WTC11 (cell line): Measurements from ENCODE around the gene PRPF6. TPM values are rescaled to one million over a fixed set of nuclear protein-coding genes. Genes with fewer than 3 reads are reported as not detected.

Experiments used
- ATAC-seq: fragments of 200-7000 bp; cut with Tn5 transposase; 2 replicates; pipeline ENCODE4 v1.10.0; 2021; ENCODE audit warnings: mild to moderate bottlenecking, moderate library complexity
- CTCF ChIA-PET: fragments of 300-600 bp; sonication (Branson Sonifier 250); formaldehyde crosslinking; loops from one replicate; lab custom pipeline; 2021; ENCODE audit warnings: antibody characterized with exemption; lab: Charles Lee
- POLR2A ChIA-PET: fragments of 350-600 bp; sonication (Branson Sonifier 250); formaldehyde crosslinking; loops from one replicate; lab custom pipeline; 2021; ENCODE audit warnings: antibody characterized with exemption; lab: Charles Lee
- DNase-seq: peaks from one replicate; pipeline ENCODE4 v3.0.0; 2021; ENCODE audit warnings: low spot score
- H3K27ac Mint-ChIP-seq: 2 replicates; pipeline ENCODE4 v1.8.0; 2021; ENCODE audit warnings: mixed read lengths
- H3K27me3 Mint-ChIP-seq: 2 replicates; pipeline ENCODE4 v1.8.0; 2021; ENCODE audit warnings: low read depth, mild to moderate bottlenecking, moderate library complexity, mixed read lengths
- H3K36me3 Mint-ChIP-seq: 2 replicates; pipeline ENCODE4 v1.8.0; 2021; ENCODE audit warnings: mixed read lengths
- H3K4me1 Mint-ChIP-seq: 2 replicates; pipeline ENCODE4 v1.8.0; 2022; ENCODE audit warnings: mixed read lengths
- H3K4me3 Mint-ChIP-seq: 2 replicates; pipeline ENCODE4 v1.8.0; 2021; ENCODE audit warnings: mild to moderate bottlenecking, moderate library complexity, mixed read lengths
- H3K9me3 Mint-ChIP-seq: 2 replicates; pipeline ENCODE4 v1.8.0; 2021; ENCODE audit warnings: mixed read lengths
- ATF1 ChIP-seq: sonication (generic); formaldehyde crosslinking; IDR thresholded peaks from 2 replicates; pipeline ENCODE4 v1.8.1; 2023; ENCODE audit warnings: mild to moderate bottlenecking, moderate library complexity, missing genetic modification reagents
- CBFB ChIP-seq: sonication (generic); formaldehyde crosslinking; IDR thresholded peaks from 2 replicates; pipeline ENCODE4 v1.8.1; 2022; ENCODE audit warnings: mild to moderate bottlenecking, low read depth, missing genetic modification reagents
- FOXJ3 ChIP-seq: sonication (generic); formaldehyde crosslinking; IDR thresholded peaks from 2 replicates; pipeline ENCODE4 v1.9.0; 2021; ENCODE audit warnings: missing genetic modification reagents, mild to moderate bottlenecking, borderline replicate concordance
- FOXK1 ChIP-seq: sonication (generic); formaldehyde crosslinking; IDR thresholded peaks from 2 replicates; pipeline ENCODE4 v1.8.0; 2022; ENCODE audit warnings: mild to moderate bottlenecking, moderate library complexity, missing genetic modification reagents
- FOXP1 ChIP-seq: sonication (generic); formaldehyde crosslinking; IDR thresholded peaks from 2 replicates; pipeline ENCODE4 v1.8.0; 2022; ENCODE audit warnings: missing genetic modification reagents, mild to moderate bottlenecking, moderate library complexity, borderline replicate concordance
- GTF2I ChIP-seq: fragments of 250-450 bp; sonication (Bioruptor Pico); conservative IDR thresholded peaks from 2 replicates; pipeline ENCODE4 v1.4.0; 2021; ENCODE audit warnings: mild to moderate bottlenecking
- JAZF1 ChIP-seq: fragments of 250-450 bp; sonication (Bioruptor Pico); IDR thresholded peaks from 2 replicates; pipeline ENCODE4 v1.9.0; 2021; ENCODE audit warnings: moderate library complexity, mild to moderate bottlenecking, inconsistent platforms
- NFE2L1 ChIP-seq: sonication (generic); formaldehyde crosslinking; IDR thresholded peaks from 2 replicates; pipeline ENCODE4 v1.8.1; 2023; ENCODE audit warnings: missing genetic modification reagents
- NFYB ChIP-seq: sonication (generic); formaldehyde crosslinking; conservative IDR thresholded peaks from 2 replicates; pipeline ENCODE4 v1.8.0; 2022; ENCODE audit warnings: low read depth, missing genetic modification reagents
- NR1H2 ChIP-seq: sonication (generic); formaldehyde crosslinking; IDR thresholded peaks from 2 replicates; pipeline ENCODE4 v1.9.0; 2021; ENCODE audit warnings: mild to moderate bottlenecking, moderate library complexity, missing genetic modification reagents
- NR2C2 ChIP-seq: sonication (generic); formaldehyde crosslinking; IDR thresholded peaks from 2 replicates; pipeline ENCODE4 v1.8.0; 2022; ENCODE audit warnings: mild to moderate bottlenecking, missing genetic modification reagents
- SP1 ChIP-seq: sonication (generic); formaldehyde crosslinking; conservative IDR thresholded peaks from 2 replicates; pipeline ENCODE4 v1.8.1; 2022; ENCODE audit warnings: missing genetic modification reagents
- TCF7 ChIP-seq: sonication (generic); formaldehyde crosslinking; IDR thresholded peaks from 2 replicates; pipeline ENCODE4 v1.8.0; 2022; ENCODE audit warnings: mild to moderate bottlenecking, low read depth, missing genetic modification reagents, moderate library complexity
- TEAD1 ChIP-seq: sonication (generic); formaldehyde crosslinking; IDR thresholded peaks from 2 replicates; pipeline ENCODE4 v1.8.0; 2022; ENCODE audit warnings: mild to moderate bottlenecking, missing genetic modification reagents
- ZNF232 ChIP-seq: sonication (generic); formaldehyde crosslinking; IDR thresholded peaks from 2 replicates; pipeline ENCODE4 v1.8.0; 2022; ENCODE audit warnings: mild to moderate bottlenecking, missing genetic modification reagents
- ZNF671 ChIP-seq: fragments of 250-450 bp; sonication (Bioruptor Pico); IDR thresholded peaks from 2 replicates; pipeline ENCODE4 v1.8.0; 2021; ENCODE audit warnings: mild to moderate bottlenecking
- total RNA-seq: library from RNA; stranded (reverse); gene quantifications from 3 replicates; pipeline ENCODE4 v1.2.3, GENCODE V29; 2021
- TF ChIP-seq, protein P1 (sequence below): sonication (generic); formaldehyde crosslinking; IDR thresholded peaks from 2 replicates; pipeline ENCODE4 v1.8.0; 2023; ENCODE audit warnings: mild to moderate bottlenecking, missing genetic modification reagents
- TF ChIP-seq, protein P2 (sequence below): fragments of 250-450 bp; sonication (Bioruptor Pico); IDR thresholded peaks from 2 replicates; pipeline ENCODE4 v1.9.0; 2021; ENCODE audit warnings: mild to moderate bottlenecking
- TF ChIP-seq, protein P3 (sequence below): sonication (generic); formaldehyde crosslinking; IDR thresholded peaks from 2 replicates; pipeline ENCODE4 v1.8.1; 2023; ENCODE audit warnings: mild to moderate bottlenecking, missing genetic modification reagents, borderline replicate concordance
- TF ChIP-seq, protein P4 (sequence below): fragments of 200-600 bp; IDR thresholded peaks from 2 replicates; pipeline ENCODE4 v1.8.0; 2022; ENCODE audit warnings: antibody characterized with exemption
- TF ChIP-seq, protein P5 (sequence below): sonication (generic); formaldehyde crosslinking; IDR thresholded peaks from 2 replicates; pipeline ENCODE4 v1.8.0; 2023; ENCODE audit warnings: missing genetic modification reagents

Gene PRPF6
- total RNA-seq, 1 experiment from 2014 or later = 79.4 TPM

DNA sequence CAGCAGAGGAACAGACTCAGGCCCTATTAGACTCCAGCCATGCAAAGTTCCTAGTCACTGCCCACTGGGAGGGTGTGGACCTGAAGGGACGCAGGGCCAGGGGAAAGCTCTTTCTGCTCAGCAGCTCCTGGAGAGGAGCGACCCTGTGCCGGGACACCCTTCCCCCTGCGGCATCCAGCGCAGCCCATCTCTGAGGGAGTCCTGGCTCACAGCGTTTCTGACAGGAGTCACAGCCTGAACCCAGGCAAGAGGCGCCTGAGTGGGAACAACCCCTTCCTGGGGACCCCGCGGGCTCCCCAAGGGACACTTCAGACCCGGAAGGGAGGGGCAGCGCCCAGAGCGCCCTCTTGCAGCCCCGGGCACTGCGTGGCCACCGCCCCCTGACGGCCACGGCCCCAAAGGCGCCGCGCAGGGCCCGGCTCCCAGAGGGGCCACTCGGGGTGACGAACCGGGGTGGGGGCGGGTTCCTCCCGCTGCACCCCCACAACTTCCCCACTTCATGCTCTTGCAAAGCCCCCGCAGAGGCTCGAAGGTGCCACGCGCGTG, 25.6 kb upstream of the PRPF6 start:
- POLR2A ChIA-PET = interaction anchor here (0.7 kb wide), 1 partner anchor 115 kb away, joined by 3 read pairs; no protein-coding TSS in a partner anchor
- peak; percentile 32 for DNase-seq
- ATAC-seq = no peak
- no peaks in the 10 kb centered on the region for H3K9me3 Mint-ChIP-seq
- no peak for TF ChIP-seq NFYB (CRISPR knock-in tag)
- TF ChIP-seq, protein P1, sequence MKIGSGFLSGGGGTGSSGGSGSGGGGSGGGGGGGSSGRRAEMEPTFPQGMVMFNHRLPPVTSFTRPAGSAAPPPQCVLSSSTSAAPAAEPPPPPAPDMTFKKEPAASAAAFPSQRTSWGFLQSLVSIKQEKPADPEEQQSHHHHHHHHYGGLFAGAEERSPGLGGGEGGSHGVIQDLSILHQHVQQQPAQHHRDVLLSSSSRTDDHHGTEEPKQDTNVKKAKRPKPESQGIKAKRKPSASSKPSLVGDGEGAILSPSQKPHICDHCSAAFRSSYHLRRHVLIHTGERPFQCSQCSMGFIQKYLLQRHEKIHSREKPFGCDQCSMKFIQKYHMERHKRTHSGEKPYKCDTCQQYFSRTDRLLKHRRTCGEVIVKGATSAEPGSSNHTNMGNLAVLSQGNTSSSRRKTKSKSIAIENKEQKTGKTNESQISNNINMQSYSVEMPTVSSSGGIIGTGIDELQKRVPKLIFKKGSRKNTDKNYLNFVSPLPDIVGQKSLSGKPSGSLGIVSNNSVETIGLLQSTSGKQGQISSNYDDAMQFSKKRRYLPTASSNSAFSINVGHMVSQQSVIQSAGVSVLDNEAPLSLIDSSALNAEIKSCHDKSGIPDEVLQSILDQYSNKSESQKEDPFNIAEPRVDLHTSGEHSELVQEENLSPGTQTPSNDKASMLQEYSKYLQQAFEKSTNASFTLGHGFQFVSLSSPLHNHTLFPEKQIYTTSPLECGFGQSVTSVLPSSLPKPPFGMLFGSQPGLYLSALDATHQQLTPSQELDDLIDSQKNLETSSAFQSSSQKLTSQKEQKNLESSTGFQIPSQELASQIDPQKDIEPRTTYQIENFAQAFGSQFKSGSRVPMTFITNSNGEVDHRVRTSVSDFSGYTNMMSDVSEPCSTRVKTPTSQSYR (CRISPR knock-in tag) = 0 out of 2 replicates have a peak, but pooled peaks have one; percentile 17
- H3K36me3 Mint-ChIP-seq = no peaks in the 10 kb centered on the region; the same call in none of the 2 replicates
- CTCF ChIA-PET = interaction anchor here (0.6 to 5.0 kb wide), 9 partner anchors 18 to 417 kb away, joined by 3 to 54 read pairs (median 5); partner anchors contain the start of genes PRPF6 and SAMD10
- no peaks in the 10 kb centered on the region for H3K27me3 Mint-ChIP-seq
- H3K4me1 Mint-ChIP-seq = peaks cover 20% of the 10 kb centered on the region
- H3K4me3 Mint-ChIP-seq = peak overlapping the region; percentile 79
- H3K27ac Mint-ChIP-seq = no peak overlapping the region

DNA sequence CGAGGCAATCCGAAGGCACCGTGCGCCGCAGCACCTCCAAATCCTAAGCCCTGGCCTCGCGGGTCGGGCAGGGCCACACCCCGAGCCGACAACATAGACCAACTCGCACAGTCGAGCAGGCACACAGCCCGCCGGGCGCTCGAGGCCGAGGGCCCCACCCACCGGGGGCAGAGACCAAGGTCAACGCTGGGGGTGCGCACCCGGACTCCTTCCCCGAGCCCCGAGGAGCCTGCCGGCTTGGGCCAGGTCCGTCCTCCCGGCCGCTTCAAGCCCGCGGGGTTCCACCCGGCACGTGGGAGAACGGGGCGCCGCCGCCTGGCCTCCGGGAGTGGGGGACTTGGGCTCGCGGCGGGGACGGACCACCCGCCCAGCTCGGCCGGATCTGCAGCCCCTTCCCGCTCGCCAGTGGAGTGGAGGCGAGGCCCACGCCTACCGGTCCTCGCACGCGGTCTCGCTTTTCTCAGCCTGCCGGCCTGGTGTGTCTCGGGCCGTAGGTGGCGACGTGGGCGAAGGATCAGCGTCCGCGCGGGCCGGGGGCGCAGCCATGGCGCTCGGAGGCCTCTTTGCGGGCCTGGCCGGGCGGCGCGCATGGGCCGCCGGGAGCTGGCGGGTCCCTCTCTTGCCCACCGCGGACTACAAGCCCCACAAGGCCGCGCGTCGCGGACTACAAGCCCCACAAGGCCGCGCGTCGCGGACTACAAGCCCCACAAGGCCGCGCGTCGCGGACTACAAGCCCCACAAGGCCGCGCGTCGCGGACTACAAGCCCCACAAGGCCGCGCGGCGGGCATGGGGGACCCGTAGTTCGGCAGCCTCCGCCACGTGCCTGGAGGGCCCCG, 24.9 kb upstream of the PRPF6 start, which contains the start of gene UCKL1:
UCKL1 (minus strand) TSS at position 590 of the 837 bp plus-strand sequence; CDS start at position 546, 44 bp downstream.
- DNase-seq (peak; percentile 90), ATAC-seq (peak; percentile 69)
- H3K36me3 Mint-ChIP-seq = no peaks in the 10 kb centered on the region; the same call in none of the 2 replicates
- H3K27ac Mint-ChIP-seq = no peak within 1 kb of the TSS; the same call in 1 of the 2 replicates
- peaks cover 20% of the 10 kb centered on the region for H3K4me1 Mint-ChIP-seq
- peak within 1 kb of the TSS; percentile 79 for H3K4me3 Mint-ChIP-seq
- ChIA-PET CTCF (interaction anchor here (0.6 to 5.0 kb wide), 12 partner anchors 14 to 331 kb away, joined by 3 to 54 read pairs (median 3); partner anchors contain the start of genes ARFRP1, PRPF6, SAMD10 and ZGPAT), POLR2A (interaction anchor here (0.6 to 1.0 kb wide), 3 partner anchors 15 to 546 kb away, joined by 3 to 4 read pairs (median 3); partner anchors contain the start of gene PRPF6)
- no peaks in the 10 kb centered on the region for H3K27me3 Mint-ChIP-seq
- no peaks in the 10 kb centered on the region for H3K9me3 Mint-ChIP-seq
- TF ChIP-seq, protein P2, sequence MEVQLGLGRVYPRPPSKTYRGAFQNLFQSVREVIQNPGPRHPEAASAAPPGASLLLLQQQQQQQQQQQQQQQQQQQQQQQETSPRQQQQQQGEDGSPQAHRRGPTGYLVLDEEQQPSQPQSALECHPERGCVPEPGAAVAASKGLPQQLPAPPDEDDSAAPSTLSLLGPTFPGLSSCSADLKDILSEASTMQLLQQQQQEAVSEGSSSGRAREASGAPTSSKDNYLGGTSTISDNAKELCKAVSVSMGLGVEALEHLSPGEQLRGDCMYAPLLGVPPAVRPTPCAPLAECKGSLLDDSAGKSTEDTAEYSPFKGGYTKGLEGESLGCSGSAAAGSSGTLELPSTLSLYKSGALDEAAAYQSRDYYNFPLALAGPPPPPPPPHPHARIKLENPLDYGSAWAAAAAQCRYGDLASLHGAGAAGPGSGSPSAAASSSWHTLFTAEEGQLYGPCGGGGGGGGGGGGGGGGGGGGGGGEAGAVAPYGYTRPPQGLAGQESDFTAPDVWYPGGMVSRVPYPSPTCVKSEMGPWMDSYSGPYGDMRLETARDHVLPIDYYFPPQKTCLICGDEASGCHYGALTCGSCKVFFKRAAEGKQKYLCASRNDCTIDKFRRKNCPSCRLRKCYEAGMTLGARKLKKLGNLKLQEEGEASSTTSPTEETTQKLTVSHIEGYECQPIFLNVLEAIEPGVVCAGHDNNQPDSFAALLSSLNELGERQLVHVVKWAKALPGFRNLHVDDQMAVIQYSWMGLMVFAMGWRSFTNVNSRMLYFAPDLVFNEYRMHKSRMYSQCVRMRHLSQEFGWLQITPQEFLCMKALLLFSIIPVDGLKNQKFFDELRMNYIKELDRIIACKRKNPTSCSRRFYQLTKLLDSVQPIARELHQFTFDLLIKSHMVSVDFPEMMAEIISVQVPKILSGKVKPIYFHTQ (CRISPR knock-in tag) = no peak
- TF ChIP-seq, protein P3, sequence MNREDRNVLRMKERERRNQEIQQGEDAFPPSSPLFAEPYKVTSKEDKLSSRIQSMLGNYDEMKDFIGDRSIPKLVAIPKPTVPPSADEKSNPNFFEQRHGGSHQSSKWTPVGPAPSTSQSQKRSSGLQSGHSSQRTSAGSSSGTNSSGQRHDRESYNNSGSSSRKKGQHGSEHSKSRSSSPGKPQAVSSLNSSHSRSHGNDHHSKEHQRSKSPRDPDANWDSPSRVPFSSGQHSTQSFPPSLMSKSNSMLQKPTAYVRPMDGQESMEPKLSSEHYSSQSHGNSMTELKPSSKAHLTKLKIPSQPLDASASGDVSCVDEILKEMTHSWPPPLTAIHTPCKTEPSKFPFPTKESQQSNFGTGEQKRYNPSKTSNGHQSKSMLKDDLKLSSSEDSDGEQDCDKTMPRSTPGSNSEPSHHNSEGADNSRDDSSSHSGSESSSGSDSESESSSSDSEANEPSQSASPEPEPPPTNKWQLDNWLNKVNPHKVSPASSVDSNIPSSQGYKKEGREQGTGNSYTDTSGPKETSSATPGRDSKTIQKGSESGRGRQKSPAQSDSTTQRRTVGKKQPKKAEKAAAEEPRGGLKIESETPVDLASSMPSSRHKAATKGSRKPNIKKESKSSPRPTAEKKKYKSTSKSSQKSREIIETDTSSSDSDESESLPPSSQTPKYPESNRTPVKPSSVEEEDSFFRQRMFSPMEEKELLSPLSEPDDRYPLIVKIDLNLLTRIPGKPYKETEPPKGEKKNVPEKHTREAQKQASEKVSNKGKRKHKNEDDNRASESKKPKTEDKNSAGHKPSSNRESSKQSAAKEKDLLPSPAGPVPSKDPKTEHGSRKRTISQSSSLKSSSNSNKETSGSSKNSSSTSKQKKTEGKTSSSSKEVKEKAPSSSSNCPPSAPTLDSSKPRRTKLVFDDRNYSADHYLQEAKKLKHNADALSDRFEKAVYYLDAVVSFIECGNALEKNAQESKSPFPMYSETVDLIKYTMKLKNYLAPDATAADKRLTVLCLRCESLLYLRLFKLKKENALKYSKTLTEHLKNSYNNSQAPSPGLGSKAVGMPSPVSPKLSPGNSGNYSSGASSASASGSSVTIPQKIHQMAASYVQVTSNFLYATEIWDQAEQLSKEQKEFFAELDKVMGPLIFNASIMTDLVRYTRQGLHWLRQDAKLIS (CRISPR knock-in tag) = no peak; the same call in 1 of the 2 replicates
- peak; percentile 93 for TF ChIP-seq SP1 (CRISPR knock-in tag)
- no peak for TF ChIP-seq ATF1 (CRISPR knock-in tag)
- TF ChIP-seq ZNF232 (CRISPR knock-in tag) = no peak
- no peak for TF ChIP-seq NR1H2 (CRISPR knock-in tag)
- TF ChIP-seq, protein P4, sequence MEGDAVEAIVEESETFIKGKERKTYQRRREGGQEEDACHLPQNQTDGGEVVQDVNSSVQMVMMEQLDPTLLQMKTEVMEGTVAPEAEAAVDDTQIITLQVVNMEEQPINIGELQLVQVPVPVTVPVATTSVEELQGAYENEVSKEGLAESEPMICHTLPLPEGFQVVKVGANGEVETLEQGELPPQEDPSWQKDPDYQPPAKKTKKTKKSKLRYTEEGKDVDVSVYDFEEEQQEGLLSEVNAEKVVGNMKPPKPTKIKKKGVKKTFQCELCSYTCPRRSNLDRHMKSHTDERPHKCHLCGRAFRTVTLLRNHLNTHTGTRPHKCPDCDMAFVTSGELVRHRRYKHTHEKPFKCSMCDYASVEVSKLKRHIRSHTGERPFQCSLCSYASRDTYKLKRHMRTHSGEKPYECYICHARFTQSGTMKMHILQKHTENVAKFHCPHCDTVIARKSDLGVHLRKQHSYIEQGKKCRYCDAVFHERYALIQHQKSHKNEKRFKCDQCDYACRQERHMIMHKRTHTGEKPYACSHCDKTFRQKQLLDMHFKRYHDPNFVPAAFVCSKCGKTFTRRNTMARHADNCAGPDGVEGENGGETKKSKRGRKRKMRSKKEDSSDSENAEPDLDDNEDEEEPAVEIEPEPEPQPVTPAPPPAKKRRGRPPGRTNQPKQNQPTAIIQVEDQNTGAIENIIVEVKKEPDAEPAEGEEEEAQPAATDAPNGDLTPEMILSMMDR = no peak
- peak; percentile 87 for TF ChIP-seq FOXK1
- no peak for TF ChIP-seq NR2C2 (CRISPR knock-in tag)
- TF ChIP-seq, protein P5, sequence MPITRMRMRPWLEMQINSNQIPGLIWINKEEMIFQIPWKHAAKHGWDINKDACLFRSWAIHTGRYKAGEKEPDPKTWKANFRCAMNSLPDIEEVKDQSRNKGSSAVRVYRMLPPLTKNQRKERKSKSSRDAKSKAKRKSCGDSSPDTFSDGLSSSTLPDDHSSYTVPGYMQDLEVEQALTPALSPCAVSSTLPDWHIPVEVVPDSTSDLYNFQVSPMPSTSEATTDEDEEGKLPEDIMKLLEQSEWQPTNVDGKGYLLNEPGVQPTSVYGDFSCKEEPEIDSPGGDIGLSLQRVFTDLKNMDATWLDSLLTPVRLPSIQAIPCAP (CRISPR knock-in tag) = 0 out of 2 replicates have a peak, but pooled peaks have one; percentile 11
- TF ChIP-seq CBFB = no peak; the same call in 1 of the 2 replicates
- no peak for TF ChIP-seq TEAD1 (CRISPR knock-in tag)
- TF ChIP-seq FOXP1 (CRISPR knock-in tag) = peak; percentile 80; the same call in 1 of the 2 replicates
- no peak for TF ChIP-seq FOXJ3 (CRISPR knock-in tag)
- no peak for TF ChIP-seq GTF2I (CRISPR knock-in tag)
- peak; percentile 42; the same call in 1 of the 2 replicates for TF ChIP-seq TCF7 (CRISPR knock-in tag)
- TF ChIP-seq ZNF671 (CRISPR knock-in tag) = no peak
- TF ChIP-seq NFE2L1 (CRISPR knock-in tag) = no peak
- TF ChIP-seq JAZF1 (CRISPR knock-in tag) = no peak
